ENCODE results near the gene CRYL1.

- TF ChIP-seq, protein P1, sequence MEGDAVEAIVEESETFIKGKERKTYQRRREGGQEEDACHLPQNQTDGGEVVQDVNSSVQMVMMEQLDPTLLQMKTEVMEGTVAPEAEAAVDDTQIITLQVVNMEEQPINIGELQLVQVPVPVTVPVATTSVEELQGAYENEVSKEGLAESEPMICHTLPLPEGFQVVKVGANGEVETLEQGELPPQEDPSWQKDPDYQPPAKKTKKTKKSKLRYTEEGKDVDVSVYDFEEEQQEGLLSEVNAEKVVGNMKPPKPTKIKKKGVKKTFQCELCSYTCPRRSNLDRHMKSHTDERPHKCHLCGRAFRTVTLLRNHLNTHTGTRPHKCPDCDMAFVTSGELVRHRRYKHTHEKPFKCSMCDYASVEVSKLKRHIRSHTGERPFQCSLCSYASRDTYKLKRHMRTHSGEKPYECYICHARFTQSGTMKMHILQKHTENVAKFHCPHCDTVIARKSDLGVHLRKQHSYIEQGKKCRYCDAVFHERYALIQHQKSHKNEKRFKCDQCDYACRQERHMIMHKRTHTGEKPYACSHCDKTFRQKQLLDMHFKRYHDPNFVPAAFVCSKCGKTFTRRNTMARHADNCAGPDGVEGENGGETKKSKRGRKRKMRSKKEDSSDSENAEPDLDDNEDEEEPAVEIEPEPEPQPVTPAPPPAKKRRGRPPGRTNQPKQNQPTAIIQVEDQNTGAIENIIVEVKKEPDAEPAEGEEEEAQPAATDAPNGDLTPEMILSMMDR (IDR thresholded peaks at IDR 0.05) = no peak
- TF ChIP-seq ZFX (IDR thresholded peaks at IDR 0.05; ENCODE audit: borderline replicate concordance) = no peak
Observed at GRCh38 chr13:20353973-20354372, 171.7 kb downstream of the CRYL1 start.
